ENCODE results near the gene SPZ1.

The SPZ1 gene

GRCh38 chr5:80302636-80303035, 17.2 kb upstream of the SPZ1 start:
- no peak overlapping the region for H3K4me3 ChIP-seq (ENCODE audit: control insufficient read depth, low read depth, low read length)
- no peak for DNase-seq (ENCODE audit: low read depth)
- no peak for TF ChIP-seq CTCF (conservative IDR thresholded peaks at IDR 0.05; ENCODE audit: control insufficient read depth, insufficient read depth, low read depth, low read length)

GRCh38 chr5:80308526-80308925, 11.3 kb upstream of the SPZ1 start:
- no peak for DNase-seq (ENCODE audit: low read depth)
- no peak overlapping the region for H3K4me3 ChIP-seq (ENCODE audit: control insufficient read depth, low read depth, low read length)
- no peak for TF ChIP-seq CTCF (conservative IDR thresholded peaks at IDR 0.05; ENCODE audit: control insufficient read depth, insufficient read depth, low read depth, low read length)

- TF ChIP-seq CTCF (conservative IDR thresholded peaks at IDR 0.05; ENCODE audit: control insufficient read depth, insufficient read depth, low read depth, low read length): no peak
- no peak overlapping the region for H3K4me3 ChIP-seq (ENCODE audit: control insufficient read depth, low read depth, low read length)
- DNase-seq (ENCODE audit: low read depth): no peak
Observed at GRCh38 chr5:80309871-80310665, 9.7 kb upstream of the SPZ1 start.

- no peak for DNase-seq (ENCODE audit: low read depth)
- TF ChIP-seq CTCF (conservative IDR thresholded peaks at IDR 0.05; ENCODE audit: control insufficient read depth, insufficient read depth, low read depth, low read length): no peak
- H3K4me3 ChIP-seq (ENCODE audit: control insufficient read depth, low read depth, low read length): no peak overlapping the region
Observed at GRCh38 chr5:80315244-80315643, 4.6 kb upstream of the SPZ1 start.

- DNase-seq (ENCODE audit: low read depth): peak; percentile 78
- no peak overlapping the region for H3K4me3 ChIP-seq (ENCODE audit: control insufficient read depth, low read depth, low read length)
- TF ChIP-seq CTCF (conservative IDR thresholded peaks at IDR 0.05; ENCODE audit: control insufficient read depth, insufficient read depth, low read depth, low read length): no peak
Observed at GRCh38 chr5:80318212-80318611, 1.6 kb upstream of the SPZ1 start.

- no peak for TF ChIP-seq CTCF (conservative IDR thresholded peaks at IDR 0.05; ENCODE audit: control insufficient read depth, insufficient read depth, low read depth, low read length)
- no peak overlapping the region for H3K4me3 ChIP-seq (ENCODE audit: control insufficient read depth, low read depth, low read length)
- no peak for DNase-seq (ENCODE audit: low read depth)
Observed at GRCh38 chr5:80324912-80325311, 5.1 kb downstream of the SPZ1 start.
